GM18508 (cell line): ENCODE results near the gene PLA2G1B.

Experiments
- ATAC-seq: cut with Tn5 transposase; IDR thresholded peaks from one replicate; pipeline ENCODE4 v1.9.1; 2021; ENCODE audit warnings: moderate number of reproducible peaks; ENCODE audit not compliant: insufficient read depth, unreplicated experiment

PLA2G1B gene

GRCh38 chr12:120278137-120279069 is 49.2 kb downstream of the PLA2G1B start:
- ATAC-seq, result no peak

GRCh38 chr12:120276734-120277133 is 50.8 kb downstream of the PLA2G1B start:
- no peak for ATAC-seq
